Esophagus muscularis mucosa (tissue), 4 donors: ENCODE measurements around the gene GADL1. TPM values are rescaled to one million over a fixed set of nuclear protein-coding genes. Genes with fewer than 3 reads are reported as not detected.

Experiments used
- DNase-seq: peaks from one replicate; pipeline ENCODE4 v3.0.0-alpha.2; 2017; ENCODE audit errors: extremely low spot score
- H3K27ac ChIP-seq, 4 donors: fragments of 200-600 bp; sonication (generic); replicated peaks in 1 of 4; 1 replicate in 3 of 4; 2 replicates in 1 of 4; pipeline ENCODE4 v1.5.1; 2016 to 2019; ENCODE audit warnings: mild to moderate bottlenecking in 1 of 4
- H3K27me3 ChIP-seq, 4 donors: fragments of 200-600 bp; sonication (generic); one replicate each; pipeline versions ENCODE4 v1.5.1 to v1.6.0; 2016 to 2019
- H3K36me3 ChIP-seq, 4 donors: fragments of 200-600 bp; sonication (generic); one replicate each; pipeline ENCODE4 v1.5.1; 2016 to 2019
- H3K4me1 ChIP-seq, 4 donors: fragments of 200-600 bp; sonication (generic); one replicate each; pipeline ENCODE4 v1.5.1; 2016 to 2019
- H3K4me3 ChIP-seq, 4 donors: fragments of 200-600 bp; sonication (generic); 1 replicate in 2 of 4; 2 replicates in 2 of 4; pipeline ENCODE4 v1.5.1; 2016 to 2019; ENCODE audit warnings: mild to moderate bottlenecking in 4 of 4, moderate library complexity in 1 of 4
- H3K9me3 ChIP-seq, 4 donors: fragments of 200-600 bp; sonication (generic); 1 replicate in 3 of 4; 2 replicates in 1 of 4; pipeline ENCODE4 v1.5.1; 2016 to 2019
- EP300 ChIP-seq: sonication (generic); formaldehyde crosslinking; IDR thresholded peaks from one replicate; pipeline ENCODE4 v1.6.1; 2017; ENCODE audit warnings: antibody characterized with exemption
- POLR2A ChIP-seq: fragments of 450-650 bp; IDR thresholded peaks from one replicate; pipeline ENCODE4 v1.6.1; 2017; ENCODE audit warnings: antibody characterized with exemption, moderate library complexity, mild to moderate bottlenecking, low read depth
- POLR2AphosphoS5 ChIP-seq, 2 donors: sonication (generic); formaldehyde crosslinking; IDR thresholded peaks; one replicate each; pipeline ENCODE4 v1.6.1; 2017; ENCODE audit warnings: antibody characterized with exemption in 2 of 2
- WGBS: methylation state at CpG from one replicate; pipeline ENCODE4 v1.1.5; 2018; 5-methylcytosine and 5-hydroxymethylcytosine counted together
- intact Hi-C: fragments of 100-400 bp; cut with DNase I; formaldehyde crosslinking; loops from one replicate; pipeline ENCODE4 v1.15.1; 2023
- total RNA-seq, 4 donors: library from RNA; depleted of rRNA; stranded (reverse); fragments of >200 nt; gene quantifications; one replicate each; pipeline versions ENCODE4 v1.1.0 to v1.2.1, GENCODE V29; 2016
- TF ChIP-seq, protein P1 (sequence below), 3 experiments: fragments of 200-600 bp in 2 of 3; fragments of 450-650 bp in 1 of 3; sonication (generic) in 2 of 3; IDR thresholded peaks; one replicate each; pipeline ENCODE4 v1.5.1; 2017 to 2019; ENCODE audit warnings: antibody characterized with exemption in 3 of 3, mild to moderate bottlenecking in 2 of 3, moderate library complexity in 1 of 3

The GADL1 gene
- total RNA-seq, 4 donors from 2014 or later, result 1.7 to 4.6 (median 3.0) TPM

DNA sequence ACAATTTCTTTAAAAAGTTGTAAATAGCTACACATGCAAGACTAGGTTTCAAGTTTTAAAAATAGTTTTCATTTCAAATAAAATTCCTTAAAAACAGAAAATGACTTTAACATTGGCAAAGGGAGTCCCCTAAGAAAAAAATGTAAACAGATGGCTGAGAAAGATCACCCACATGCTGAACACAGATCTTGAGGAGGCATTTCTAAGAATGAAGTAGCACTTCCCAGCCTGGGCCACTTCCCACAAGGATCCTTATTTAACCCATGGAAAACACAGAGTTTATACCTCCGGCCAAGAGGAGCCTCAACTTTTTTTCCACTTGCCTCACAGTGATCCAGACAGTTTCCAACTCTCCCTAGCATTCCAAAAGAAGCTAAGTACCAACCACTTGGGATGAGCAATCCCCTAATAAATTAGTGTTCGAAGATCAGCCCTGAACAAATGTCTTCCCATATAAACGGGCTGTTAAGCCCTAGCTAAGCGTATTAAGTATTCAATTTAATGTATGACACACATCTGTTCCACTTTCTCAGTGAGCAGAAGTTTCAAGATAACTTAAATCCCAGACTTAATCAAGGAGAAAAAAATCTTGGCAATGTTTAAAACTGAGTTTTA, 61.4 kb downstream of the GADL1 start:
- no peak overlapping the region for H3K27ac ChIP-seq
- no peaks in the 10 kb centered on the region for H3K27me3 ChIP-seq
- no peaks in the 10 kb centered on the region for H3K36me3 ChIP-seq
- WGBS, result 61% methylated on average over 4 of the region's 4 CpGs
- no peak overlapping the region for H3K4me3 ChIP-seq
- no peak for DNase-seq
- H3K4me1 ChIP-seq, result peaks cover 0 to 6% (median 2%) of the 10 kb centered on the region in 4 donors
- TF ChIP-seq POLR2AphosphoS5 (IDR thresholded peaks at IDR 0.05) (no peak), POLR2A (no peak), EP300 (no peak)
- TF ChIP-seq, protein P1, sequence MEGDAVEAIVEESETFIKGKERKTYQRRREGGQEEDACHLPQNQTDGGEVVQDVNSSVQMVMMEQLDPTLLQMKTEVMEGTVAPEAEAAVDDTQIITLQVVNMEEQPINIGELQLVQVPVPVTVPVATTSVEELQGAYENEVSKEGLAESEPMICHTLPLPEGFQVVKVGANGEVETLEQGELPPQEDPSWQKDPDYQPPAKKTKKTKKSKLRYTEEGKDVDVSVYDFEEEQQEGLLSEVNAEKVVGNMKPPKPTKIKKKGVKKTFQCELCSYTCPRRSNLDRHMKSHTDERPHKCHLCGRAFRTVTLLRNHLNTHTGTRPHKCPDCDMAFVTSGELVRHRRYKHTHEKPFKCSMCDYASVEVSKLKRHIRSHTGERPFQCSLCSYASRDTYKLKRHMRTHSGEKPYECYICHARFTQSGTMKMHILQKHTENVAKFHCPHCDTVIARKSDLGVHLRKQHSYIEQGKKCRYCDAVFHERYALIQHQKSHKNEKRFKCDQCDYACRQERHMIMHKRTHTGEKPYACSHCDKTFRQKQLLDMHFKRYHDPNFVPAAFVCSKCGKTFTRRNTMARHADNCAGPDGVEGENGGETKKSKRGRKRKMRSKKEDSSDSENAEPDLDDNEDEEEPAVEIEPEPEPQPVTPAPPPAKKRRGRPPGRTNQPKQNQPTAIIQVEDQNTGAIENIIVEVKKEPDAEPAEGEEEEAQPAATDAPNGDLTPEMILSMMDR (IDR thresholded peaks at IDR 0.05), result no peak
- intact Hi-C loops, result no loop called here
- H3K9me3 ChIP-seq, result no peaks in the 10 kb centered on the region

DNA sequence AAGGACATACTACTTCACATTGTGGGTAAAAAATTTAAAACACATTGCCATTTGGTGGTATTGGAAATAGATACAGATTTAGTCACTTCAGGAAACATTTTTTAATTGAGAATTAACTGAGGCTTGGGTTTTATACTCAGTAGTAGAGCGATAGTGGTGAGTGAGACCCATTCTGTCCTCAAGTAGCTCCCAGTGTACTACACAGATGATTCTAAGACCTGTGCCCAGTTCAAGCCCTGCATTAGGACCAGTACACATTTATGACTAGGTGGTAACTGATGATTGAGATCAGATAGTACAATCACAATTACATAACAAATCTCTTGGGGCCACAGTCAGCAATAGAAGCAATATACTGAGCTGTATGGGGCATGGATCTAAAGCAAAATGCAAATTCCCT, 67.4 kb downstream of the GADL1 start:
- peak overlapping the region in 2 of 4 donors; percentile 6 to 28 for H3K27ac ChIP-seq

DNA sequence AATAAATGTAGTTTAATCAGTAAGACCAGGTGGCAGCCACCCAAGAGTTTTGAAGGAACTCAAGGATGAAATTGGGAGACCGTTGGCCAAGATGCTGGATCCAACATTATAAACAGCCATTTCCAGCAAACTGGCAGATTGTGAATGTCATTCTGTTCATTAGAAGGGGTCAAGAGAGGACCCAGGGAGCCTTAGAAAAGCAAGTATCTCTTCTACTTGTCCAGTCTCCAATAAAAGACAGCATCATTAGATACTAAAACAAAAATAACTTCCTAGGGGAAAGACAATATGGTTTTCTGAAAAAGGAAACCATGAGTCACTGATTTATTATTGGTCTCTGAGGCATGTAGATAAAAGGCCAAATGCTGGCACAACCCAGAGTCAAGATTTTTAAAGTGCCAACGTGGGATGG, 67.9 kb downstream of the GADL1 start:
- Histone ChIP-seq H3K27ac (peak overlapping the region in 1 of 4 donors; percentile 28), H3K9me3 (no peaks in the 10 kb centered on the region), H3K36me3 (no peaks in the 10 kb centered on the region), H3K27me3 (no peaks in the 10 kb centered on the region), H3K4me3 (no peak overlapping the region), H3K4me1 (peaks cover 9 to 19% (median 11%) of the 10 kb centered on the region in 4 donors)
- 22% methylated on average over 2 of the region's 2 CpGs for WGBS
- DNase-seq, result peak; percentile 47
- TF ChIP-seq, protein P1 (IDR thresholded peaks at IDR 0.05), result no peak
- no peak for TF ChIP-seq EP300
- intact Hi-C loops, result no loop called here

More for the DNA sequence above, 67.4 kb downstream of the GADL1 start:
- Histone ChIP-seq H3K9me3 (no peaks in the 10 kb centered on the region), H3K4me1 (peaks cover 9 to 19% (median 11%) of the 10 kb centered on the region in 4 donors), H3K27me3 (no peaks in the 10 kb centered on the region), H3K36me3 (no peaks in the 10 kb centered on the region), H3K4me3 (no peak overlapping the region)
- no peak for DNase-seq
- 92% methylated on average over 1 of the region's 1 CpG for WGBS
- TF ChIP-seq POLR2A (no peak), POLR2AphosphoS5 (IDR thresholded peaks at IDR 0.05) (no peak), EP300 (no peak)
- TF ChIP-seq, protein P1 (IDR thresholded peaks at IDR 0.05), result no peak
- intact Hi-C loops, result no loop called here

DNA sequence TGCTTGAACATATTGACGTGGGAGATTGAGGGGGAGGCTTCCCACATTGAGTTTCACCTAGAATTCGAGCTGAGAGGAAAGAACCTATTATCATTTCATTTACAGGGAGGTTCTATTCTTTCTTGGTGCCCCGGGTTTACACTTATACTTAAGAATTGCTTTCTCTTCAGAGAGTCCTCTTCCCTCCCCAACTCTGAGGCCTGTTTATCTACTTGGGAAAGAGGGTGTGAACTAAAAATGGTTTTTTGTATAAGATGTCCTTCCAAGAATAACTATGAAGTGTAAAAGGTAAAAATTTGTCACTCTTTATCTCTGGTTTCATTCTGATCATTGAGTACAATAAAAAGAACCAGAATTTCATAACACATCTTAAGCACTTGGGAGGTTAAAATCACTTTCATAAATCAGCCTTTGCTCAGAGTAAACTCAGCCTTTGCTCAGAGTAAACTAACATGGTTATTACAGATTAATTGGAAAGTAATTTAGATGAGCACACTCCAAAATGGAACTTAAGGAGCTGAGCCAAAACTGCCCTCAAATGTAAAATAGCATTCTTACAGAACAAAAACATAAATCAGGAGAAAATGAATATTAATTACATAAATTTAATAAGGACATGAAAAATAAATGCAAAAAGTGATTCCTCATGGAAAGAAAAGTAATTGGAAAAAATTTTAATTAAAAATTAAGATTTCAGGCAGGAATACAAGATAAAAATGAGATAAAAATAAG, 75.2 kb downstream of the GADL1 start:
- TF ChIP-seq POLR2A, result no peak
- TF ChIP-seq, protein P1 (IDR thresholded peaks at IDR 0.05), result no peak
- TF ChIP-seq EP300, result no peak
- no peak for TF ChIP-seq POLR2AphosphoS5 (IDR thresholded peaks at IDR 0.05)
- no peak overlapping the region for H3K4me3 ChIP-seq
- no peak for DNase-seq
- WGBS, result 62% methylated on average over 3 of the region's 3 CpGs
- H3K4me1 ChIP-seq, result peaks cover 0 to 28% (median 11%) of the 10 kb centered on the region in 4 donors
- peak overlapping the region in 3 of 4 donors; percentile 2 to 63 (median 53) for H3K27ac ChIP-seq
- no peaks in the 10 kb centered on the region for H3K9me3 ChIP-seq
- H3K36me3 ChIP-seq, result no peaks in the 10 kb centered on the region
- no peaks in the 10 kb centered on the region for H3K27me3 ChIP-seq
- intact Hi-C loops, result no loop called here
